HUES64 (cell line): Measurements from ENCODE around the gene MX1.

Experiments used
- H3K27ac ChIP-seq: 2 replicates; pipeline ENCODE4 v1.7.0; 2013; ENCODE audit warnings: low read depth, low read length, inconsistent platforms
- H3K27me3 ChIP-seq: 2 replicates; pipeline ENCODE4 v1.6.1; 2013; ENCODE audit warnings: mild to moderate bottlenecking, low read length; ENCODE audit not compliant: insufficient read depth
- H3K36me3 ChIP-seq: 2 replicates; pipeline ENCODE4 v1.6.1; 2013; ENCODE audit warnings: mild to moderate bottlenecking, low read length; ENCODE audit not compliant: insufficient read depth
- H3K4me1 ChIP-seq: 2 replicates; pipeline ENCODE4 v1.6.1; 2013; ENCODE audit warnings: mild to moderate bottlenecking, low read length, moderate library complexity; ENCODE audit not compliant: insufficient read depth
- H3K4me3 ChIP-seq: 2 replicates; pipeline ENCODE4 v1.5.1; 2013; ENCODE audit warnings: mild to moderate bottlenecking, low read length, moderate library complexity
- H3K9ac ChIP-seq: 2 replicates; pipeline ENCODE4 v1.6.1; 2013; ENCODE audit warnings: mild to moderate bottlenecking, low read depth, low read length
- H3K9me3 ChIP-seq: 2 replicates; pipeline ENCODE4 v1.6.1; 2013; ENCODE audit warnings: low read depth, low read length; ENCODE audit not compliant: insufficient read depth
- WGBS: fragments of 150-250, 120-280 bp; methylation state at CpG from one replicate; pipeline ENCODE4 v1.1.7; 2013; ENCODE audit warnings: missing lambda C conversion rate; 5-methylcytosine and 5-hydroxymethylcytosine counted together

MX1 gene

GRCh38 chr21:41482980-41483379, 56.9 kb downstream of the MX1 start:
- 94% methylated on average over 6 of the region's 6 CpGs for WGBS
- Histone ChIP-seq H3K9ac (no peak overlapping the region), H3K36me3 (no peaks in the 10 kb centered on the region)

GRCh38 chr21:41483415-41483814, 57.4 kb downstream of the MX1 start:
- no peak overlapping the region for H3K4me3 ChIP-seq
- H3K9me3 ChIP-seq: no peaks in the 10 kb centered on the region
- H3K36me3 ChIP-seq: no peaks in the 10 kb centered on the region
- peaks cover 14% of the 10 kb centered on the region for H3K4me1 ChIP-seq
- no peaks in the 10 kb centered on the region for H3K27me3 ChIP-seq
- H3K27ac ChIP-seq: no peak overlapping the region
- no peak overlapping the region for H3K9ac ChIP-seq
- 97% methylated on average over 8 of the region's 12 CpGs for WGBS

More at GRCh38 chr21:41482980-41483379, 56.9 kb downstream of the MX1 start:
- no peak overlapping the region for H3K27ac ChIP-seq
- peaks cover 18% of the 10 kb centered on the region for H3K4me1 ChIP-seq
- H3K4me3 ChIP-seq: no peak overlapping the region
- no peaks in the 10 kb centered on the region for H3K9me3 ChIP-seq
- no peaks in the 10 kb centered on the region for H3K27me3 ChIP-seq

GRCh38 chr21:41483973-41484372, 57.9 kb downstream of the MX1 start:
- 93% methylated on average over 3 of the region's 4 CpGs for WGBS
- peaks cover 2% of the 10 kb centered on the region; the same call in 1 of the 2 replicates for H3K36me3 ChIP-seq
- no peak overlapping the region for H3K27ac ChIP-seq
- H3K9ac ChIP-seq: no peak overlapping the region
- H3K4me1 ChIP-seq: peaks cover 8% of the 10 kb centered on the region
- no peaks in the 10 kb centered on the region for H3K27me3 ChIP-seq
- no peak overlapping the region for H3K4me3 ChIP-seq
- H3K9me3 ChIP-seq: no peaks in the 10 kb centered on the region

GRCh38 chr21:41487082-41487481, 61.0 kb downstream of the MX1 start:
- Histone ChIP-seq H3K4me1 (peaks cover 3% of the 10 kb centered on the region; the same call in 1 of the 2 replicates), H3K27ac (no peak overlapping the region), H3K36me3 (peaks cover 4% of the 10 kb centered on the region; the same call in 1 of the 2 replicates), H3K9me3 (no peaks in the 10 kb centered on the region), H3K9ac (no peak overlapping the region), H3K4me3 (no peak overlapping the region), H3K27me3 (no peaks in the 10 kb centered on the region)
- WGBS: 92% methylated on average over 5 of the region's 6 CpGs

- Histone ChIP-seq H3K27me3 (no peaks in the 10 kb centered on the region), H3K9ac (no peak overlapping the region), H3K36me3 (peaks cover 4% of the 10 kb centered on the region; the same call in 1 of the 2 replicates), H3K4me1 (peaks cover 3% of the 10 kb centered on the region; the same call in 1 of the 2 replicates), H3K4me3 (no peak overlapping the region), H3K27ac (no peak overlapping the region), H3K9me3 (no peaks in the 10 kb centered on the region)
- 94% methylated on average over 14 of the region's 14 CpGs for WGBS
Measured at GRCh38 chr21:41488080-41488479, 62.0 kb downstream of the MX1 start.

GRCh38 chr21:41489329-41489728, 63.3 kb downstream of the MX1 start:
- H3K27ac ChIP-seq: no peak overlapping the region
- H3K9ac ChIP-seq: no peak overlapping the region
- WGBS: 80% methylated on average over 7 of the region's 7 CpGs

GRCh38 chr21:41490330-41490729, 64.3 kb downstream of the MX1 start:
- Histone ChIP-seq H3K27ac (no peak overlapping the region), H3K9ac (no peak overlapping the region), H3K4me3 (no peak overlapping the region), H3K27me3 (no peaks in the 10 kb centered on the region), H3K36me3 (peaks cover 4% of the 10 kb centered on the region; the same call in 1 of the 2 replicates), H3K9me3 (no peaks in the 10 kb centered on the region), H3K4me1 (peaks cover 3% of the 10 kb centered on the region; the same call in 1 of the 2 replicates)
- WGBS: 85% methylated on average over 4 of the region's 4 CpGs

More at GRCh38 chr21:41489329-41489728, 63.3 kb downstream of the MX1 start:
- Histone ChIP-seq H3K4me3 (no peak overlapping the region), H3K36me3 (peaks cover 4% of the 10 kb centered on the region; the same call in 1 of the 2 replicates), H3K4me1 (peaks cover 3% of the 10 kb centered on the region; the same call in 1 of the 2 replicates), H3K9me3 (no peaks in the 10 kb centered on the region), H3K27me3 (no peaks in the 10 kb centered on the region)

- Histone ChIP-seq H3K4me1 (peaks cover 3% of the 10 kb centered on the region; the same call in 1 of the 2 replicates), H3K9me3 (no peaks in the 10 kb centered on the region), H3K27me3 (no peaks in the 10 kb centered on the region), H3K27ac (no peak overlapping the region), H3K4me3 (no peak overlapping the region), H3K9ac (no peak overlapping the region), H3K36me3 (peaks cover 4% of the 10 kb centered on the region; the same call in 1 of the 2 replicates)
- 93% methylated on average over 6 of the region's 6 CpGs for WGBS
Measured at GRCh38 chr21:41491412-41491811, 65.4 kb downstream of the MX1 start.

- WGBS: 96% methylated on average over 16 of the region's 16 CpGs
- H3K4me3 ChIP-seq: no peak overlapping the region
- no peak overlapping the region for H3K9ac ChIP-seq
- no peaks in the 10 kb centered on the region for H3K9me3 ChIP-seq
- no peaks in the 10 kb centered on the region for H3K36me3 ChIP-seq
- H3K27me3 ChIP-seq: no peaks in the 10 kb centered on the region
- H3K27ac ChIP-seq: no peak overlapping the region
- H3K4me1 ChIP-seq: no peaks in the 10 kb centered on the region
Measured at GRCh38 chr21:41494242-41494641, 68.2 kb downstream of the MX1 start.

GRCh38 chr21:41497008-41497407, 71.0 kb downstream of the MX1 start:
- WGBS: 94% methylated on average over 6 of the region's 6 CpGs
- H3K4me3 ChIP-seq: no peak overlapping the region
- H3K9ac ChIP-seq: no peak overlapping the region
- no peaks in the 10 kb centered on the region for H3K36me3 ChIP-seq
- H3K4me1 ChIP-seq: no peaks in the 10 kb centered on the region
- no peaks in the 10 kb centered on the region for H3K27me3 ChIP-seq
- H3K27ac ChIP-seq: no peak overlapping the region
- no peaks in the 10 kb centered on the region for H3K9me3 ChIP-seq

GRCh38 chr21:41497788-41498187, 71.7 kb downstream of the MX1 start:
- Histone ChIP-seq H3K4me3 (no peak overlapping the region), H3K27ac (no peak overlapping the region), H3K4me1 (no peaks in the 10 kb centered on the region), H3K36me3 (no peaks in the 10 kb centered on the region), H3K27me3 (no peaks in the 10 kb centered on the region), H3K9me3 (no peaks in the 10 kb centered on the region), H3K9ac (no peak overlapping the region)
- 85% methylated on average over 7 of the region's 8 CpGs for WGBS

- H3K36me3 ChIP-seq: no peaks in the 10 kb centered on the region
- H3K4me1 ChIP-seq: no peaks in the 10 kb centered on the region
- peaks cover 6% of the 10 kb centered on the region; the same call in 1 of the 2 replicates for H3K27me3 ChIP-seq
- no peak overlapping the region for H3K27ac ChIP-seq
- 93% methylated on average over 2 of the region's 2 CpGs for WGBS
- no peak overlapping the region for H3K4me3 ChIP-seq
- no peak overlapping the region for H3K9ac ChIP-seq
- H3K9me3 ChIP-seq: no peaks in the 10 kb centered on the region
Measured at GRCh38 chr21:41499920-41500319, 73.9 kb downstream of the MX1 start.
